CD4-positive, alpha-beta T cell treated with Interleukin-17A for 1 hour (primary cell): ENCODE data around the gene PRLH.
"Not testable (repeated sequence)": the region's sequence is repeated elsewhere in the genome, so short reads cannot be mapped to it uniquely, and the experiment has no call there.

Experiments
- DNase-seq: peaks from one replicate; pipeline ENCODE4 v3.0.0-alpha.2; 2020

Gene PRLH

DNA sequence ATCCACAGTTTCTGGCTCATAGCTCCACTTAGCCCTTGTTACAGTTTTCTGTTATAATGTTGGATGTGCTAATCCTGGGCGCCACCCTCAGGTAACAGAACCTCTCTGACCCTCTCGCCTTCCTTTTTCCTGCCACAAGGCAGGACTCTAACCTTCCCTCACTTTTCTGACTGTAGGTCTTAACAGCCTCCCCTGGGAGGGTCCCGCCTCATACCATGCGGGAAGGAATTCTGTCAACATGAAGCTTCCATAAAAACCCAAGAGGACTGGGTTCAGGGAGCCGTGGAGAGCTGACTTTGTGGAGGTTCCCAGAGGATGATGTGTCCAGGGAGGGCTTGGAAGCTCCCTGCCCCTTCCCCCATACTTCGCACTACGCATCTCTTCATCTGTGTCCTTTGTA, 36.0 kb downstream of the PRLH start:
- DNase-seq: no peak

DNA sequence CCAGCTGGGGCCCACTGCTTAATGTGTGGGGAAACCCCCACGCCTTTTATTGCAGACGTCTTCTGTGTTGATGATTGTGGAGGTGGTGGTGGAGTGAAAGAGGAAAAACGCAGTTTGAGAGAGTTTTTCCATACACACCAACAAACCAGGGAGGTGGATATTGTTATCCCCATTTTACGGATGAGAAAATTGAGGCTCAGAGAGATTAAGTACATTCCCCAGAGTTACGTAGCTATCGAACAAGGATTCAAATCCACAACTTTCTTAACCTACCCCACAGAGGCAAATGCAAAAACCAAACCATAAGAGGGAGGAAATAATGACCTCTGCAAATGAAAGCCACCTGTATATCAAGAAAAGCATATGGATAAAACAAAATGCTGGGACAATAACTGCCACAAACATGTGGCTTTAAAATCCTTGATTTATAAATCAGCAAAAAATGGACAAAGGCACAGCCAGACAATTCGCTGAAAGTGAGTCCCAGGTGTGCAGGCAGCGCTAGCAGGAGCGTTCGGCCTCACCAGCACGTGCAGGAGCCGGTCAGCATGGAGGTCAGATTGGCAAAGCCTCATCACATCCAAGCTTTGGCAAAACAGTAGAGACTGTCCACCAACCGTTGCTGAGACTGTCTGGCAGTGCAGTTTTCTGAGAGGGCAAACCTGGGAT, 36.8 kb downstream of the PRLH start:
- DNase-seq: peak; percentile 16

DNA sequence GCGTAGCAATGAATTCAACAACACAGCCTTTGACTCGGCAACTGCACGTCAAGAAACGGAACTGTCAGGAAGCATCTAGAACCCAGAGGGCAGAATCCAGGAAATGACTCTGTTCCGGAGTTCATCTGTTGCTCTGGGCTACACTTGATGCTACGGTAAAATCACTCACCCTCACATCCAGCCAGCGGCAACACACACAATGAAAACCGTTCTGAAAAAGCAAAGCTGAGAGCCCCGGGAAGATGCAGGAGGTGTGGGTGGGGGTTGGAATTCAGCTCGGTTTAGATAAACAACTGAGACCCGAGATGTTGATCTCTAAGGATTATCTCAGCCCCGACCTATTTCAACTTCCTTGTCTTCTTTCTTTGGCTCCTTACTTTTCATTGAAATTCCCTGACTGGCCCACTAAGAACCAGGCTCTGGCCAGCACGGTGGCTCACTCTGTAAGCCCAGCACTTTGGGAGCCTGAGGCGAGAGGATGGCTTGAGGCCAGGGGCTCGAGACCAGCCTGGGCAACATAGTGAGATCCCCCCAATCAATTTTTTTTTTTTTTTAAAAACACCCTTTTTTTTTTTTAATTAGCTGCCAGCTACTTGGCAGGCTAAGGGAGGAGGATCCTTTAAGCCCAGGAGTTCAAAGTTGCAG, 37.5 kb downstream of the PRLH start:
- peak; percentile 88 for DNase-seq

DNA sequence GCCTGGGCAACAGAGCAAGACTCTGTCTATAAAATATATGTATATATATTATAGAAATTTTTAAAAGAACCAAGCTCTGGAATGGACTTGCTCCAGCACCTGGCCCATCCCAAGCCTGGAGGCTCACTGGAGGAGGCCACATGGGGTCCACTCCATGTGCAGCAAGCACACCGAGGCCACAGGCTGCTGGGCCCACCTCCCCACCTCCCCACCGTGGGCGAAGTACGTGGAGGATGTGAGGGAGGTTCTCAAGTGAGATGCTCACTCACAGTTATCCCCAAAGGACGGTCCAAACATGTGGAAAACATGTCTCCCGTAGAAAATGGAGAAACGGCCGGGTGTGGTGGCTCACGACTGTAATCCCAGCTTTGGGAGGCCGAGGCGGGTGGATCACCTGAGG, 38.0 kb downstream of the PRLH start:
- no peak for DNase-seq

DNA sequence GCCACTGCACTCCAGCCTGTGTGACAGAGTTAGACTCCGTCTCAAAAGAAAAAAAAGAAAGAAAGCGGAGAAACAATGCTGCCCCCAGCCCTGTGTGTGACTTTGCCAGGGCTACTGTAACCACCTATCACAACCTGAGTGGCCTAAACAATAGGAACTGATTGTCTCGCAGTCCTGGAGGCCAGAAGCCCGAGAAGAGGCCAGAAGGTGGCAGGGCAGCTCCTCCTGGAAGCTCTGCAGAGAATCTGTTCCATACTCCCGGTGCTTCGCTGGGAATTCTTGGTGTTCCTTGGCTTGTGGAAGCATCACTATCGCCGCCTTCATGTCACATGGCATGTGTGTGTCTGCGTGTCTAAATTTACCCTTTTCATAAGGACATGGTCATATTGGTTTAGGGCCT, 38.6 kb downstream of the PRLH start:
- DNase-seq: no peak

DNA sequence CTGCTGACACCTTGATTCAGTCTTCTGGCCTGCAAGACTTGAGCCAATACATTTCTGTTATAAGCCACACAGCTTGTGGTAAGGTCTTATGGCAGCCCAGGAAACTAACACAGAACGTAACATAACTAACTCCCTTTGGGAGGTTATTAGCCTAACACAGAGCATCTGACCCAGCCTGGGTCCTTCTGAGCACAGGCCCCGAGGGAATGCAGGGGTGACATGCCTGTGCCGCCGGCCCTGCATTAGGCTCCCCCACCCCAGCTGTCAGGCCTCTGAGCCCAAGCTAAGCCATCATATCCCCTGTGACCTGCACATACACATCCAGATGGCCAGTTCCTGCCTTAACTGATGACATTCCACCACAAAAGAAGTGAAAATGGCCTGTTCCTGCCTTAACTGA, 40.1 kb downstream of the PRLH start:
- DNase-seq: not testable (repeated sequence)

DNA sequence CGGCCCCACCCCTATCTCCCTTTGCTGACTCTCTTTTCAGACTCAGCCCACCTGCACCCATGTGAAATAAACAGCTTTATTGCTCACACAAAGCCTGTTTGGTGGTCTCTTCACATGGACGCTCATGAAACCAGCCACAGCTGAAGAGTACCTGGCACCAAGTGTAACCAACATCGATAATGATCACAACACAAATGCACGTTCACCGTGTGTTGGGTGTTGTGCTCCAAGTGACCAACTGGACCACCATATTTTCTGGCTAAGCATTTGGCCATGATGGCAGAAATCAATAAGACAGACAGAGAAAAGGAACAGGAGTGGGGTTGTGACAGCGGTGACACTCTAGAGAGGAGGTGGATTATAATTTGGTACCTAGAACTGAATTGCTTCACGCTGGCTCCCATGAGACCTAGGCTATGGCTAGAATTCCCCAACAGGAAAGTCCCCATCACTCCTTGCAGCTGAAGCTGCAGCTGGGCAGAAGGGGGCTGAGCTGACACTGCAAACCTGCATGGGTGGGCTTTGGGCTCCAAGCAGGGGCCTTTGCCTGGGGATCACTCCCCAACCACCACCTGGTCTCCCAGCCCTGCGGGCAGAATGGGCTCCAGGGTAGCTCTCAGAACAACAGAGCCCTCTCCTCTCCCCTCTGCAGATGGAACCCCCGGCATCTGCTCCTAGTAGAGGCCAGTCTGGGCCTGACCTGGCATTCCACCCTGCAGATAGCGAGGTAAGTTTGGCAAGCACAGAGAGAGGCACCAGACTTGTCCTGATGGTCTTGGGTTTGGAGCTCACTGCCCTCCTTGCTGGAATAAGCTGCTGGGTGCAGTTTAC, 46.4 kb downstream of the PRLH start:
- DNase-seq: no peak

DNA sequence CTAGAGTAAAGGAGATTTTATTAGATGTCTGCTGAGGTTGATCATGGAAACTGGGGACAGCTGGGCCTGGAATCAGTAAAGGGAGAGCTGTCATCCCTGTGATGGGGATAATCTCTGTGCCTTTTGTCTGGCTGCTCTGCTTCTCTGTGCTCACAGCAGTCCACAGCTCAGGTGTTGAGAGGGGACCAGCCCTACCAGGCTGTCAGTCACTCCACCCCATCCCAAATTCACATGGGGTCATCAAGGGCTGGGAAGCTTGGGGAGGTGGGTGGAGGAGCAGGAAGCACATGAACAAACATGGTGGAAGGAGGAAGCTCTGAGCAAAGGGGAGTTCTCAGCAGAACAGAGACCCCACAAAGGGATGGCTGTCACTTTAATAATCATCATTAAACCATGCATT, 47.3 kb downstream of the PRLH start:
- no peak for DNase-seq

DNA sequence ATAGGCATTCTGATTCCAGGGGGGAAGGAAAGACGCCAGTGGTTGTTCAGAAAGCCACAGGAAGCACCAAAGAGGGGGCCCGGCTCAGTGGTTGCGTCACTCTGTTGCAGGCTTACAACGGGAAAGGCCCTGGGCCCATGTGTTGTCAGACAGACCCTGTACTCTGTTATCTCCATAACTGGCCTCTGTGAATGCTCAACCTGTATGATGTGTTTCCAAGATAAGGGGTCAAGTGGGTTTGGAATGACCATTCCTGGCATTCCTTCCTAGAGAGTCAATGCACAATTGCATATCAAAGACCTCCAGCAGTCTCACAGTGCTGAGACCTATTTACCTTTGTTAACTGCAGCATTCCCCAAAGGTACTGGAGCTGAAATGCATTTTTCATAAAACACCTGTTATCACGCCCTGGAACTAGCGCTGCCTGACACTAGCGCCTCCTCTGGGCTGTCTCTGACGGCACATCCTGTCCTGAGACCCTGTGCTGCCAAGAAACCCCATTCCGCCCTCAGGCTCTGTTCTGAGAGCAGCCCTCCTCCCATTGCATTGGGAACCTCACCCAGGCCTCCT, 47.9 kb downstream of the PRLH start:
- no peak for DNase-seq

DNA sequence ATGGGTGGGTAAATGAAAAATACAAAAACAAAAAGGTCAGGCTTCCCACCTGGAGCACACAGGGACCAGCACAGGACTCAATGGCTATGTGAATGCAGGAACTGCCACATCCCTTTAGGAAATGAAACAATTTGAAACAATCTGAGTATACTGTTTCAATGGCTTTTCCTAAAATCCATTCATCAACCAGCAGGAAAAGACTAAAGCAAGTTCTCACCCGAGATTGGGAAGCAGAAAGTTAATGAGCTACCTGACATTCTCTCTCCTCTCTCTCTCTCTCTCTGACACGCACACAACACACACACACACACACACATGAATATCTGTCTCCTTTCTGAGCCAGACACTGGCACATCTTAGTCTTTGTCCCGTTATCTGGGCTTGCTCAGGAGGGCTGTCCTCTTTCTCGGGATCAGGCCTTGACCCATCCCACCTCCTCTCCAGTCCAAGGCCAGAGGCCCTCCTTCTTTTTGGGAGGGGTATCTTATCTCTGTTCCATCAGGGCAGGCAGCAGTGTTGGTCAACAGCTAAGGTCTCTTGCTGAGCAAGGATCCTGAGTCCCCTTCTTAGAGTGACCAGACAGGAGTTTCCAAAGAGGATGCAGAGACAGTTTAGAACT, 49.4 kb downstream of the PRLH start:
- DNase-seq: no peak

DNA sequence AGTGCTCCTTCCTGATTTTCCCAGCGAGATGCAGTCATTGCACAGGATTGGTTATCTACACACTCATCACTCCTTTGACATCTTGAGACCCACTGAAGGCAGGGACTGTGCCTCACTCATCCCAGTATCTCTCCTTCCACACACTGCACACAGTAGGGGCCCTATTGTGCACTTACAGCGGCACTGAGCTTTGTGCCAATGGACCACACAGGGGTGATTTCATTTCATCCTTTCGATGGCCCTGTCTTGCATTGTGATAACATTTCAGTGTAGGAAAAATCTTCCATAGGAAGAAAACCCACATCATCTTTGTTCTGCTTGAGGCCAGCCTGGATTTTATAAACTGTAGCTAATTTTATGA, 50.0 kb downstream of the PRLH start:
- no peak for DNase-seq
